ENCODE measurements around the gene HSD11B2. TPM values are rescaled to one million over a fixed set of nuclear protein-coding genes. Genes with fewer than 3 reads are reported as not detected.

The HSD11B2 gene
- total and polyA plus RNA-seq, 2 of the 8 experiments (the other 6 are each of a cell fraction or from before 2014, with no cell fraction given) = 28.7 to 32.9 TPM

- H4K91ac ChIP-seq (replicated peaks; ENCODE audit: insufficient read length, low read length) = no peak overlapping the region
- DNase-seq (ENCODE audit: low read depth in 1 of 2, low spot score in 2 of 2) = no peak
- no peak overlapping the region for H2AFZ ChIP-seq (ENCODE audit: low read length)
- H2AK5ac ChIP-seq (ENCODE audit: low read depth, low read length) = no peak overlapping the region
- no peak overlapping the region for H2BK15ac ChIP-seq (ENCODE audit: low read length)
- H4K5ac ChIP-seq (ENCODE audit: insufficient read length, low read depth, low read length) = no peak overlapping the region
- H3K9ac ChIP-seq (replicated peaks in 1 of 4; ENCODE audit: extremely low read depth in 1 of 4, low read depth in 3 of 4, low read length in 3 of 4) = no peak overlapping the region
- no peak overlapping the region for H4K8ac ChIP-seq (ENCODE audit: extremely low read depth, insufficient read depth, low read length)
- H2BK5ac ChIP-seq (ENCODE audit: low read depth, low read length) = no peak overlapping the region
- H3K4ac ChIP-seq (replicated peaks; ENCODE audit: insufficient read length, low read depth, low read length) = no peak overlapping the region
- no peak overlapping the region for H3K56ac ChIP-seq (replicated peaks; ENCODE audit: insufficient read length, low read depth, low read length)
- no peak for FAIRE-seq
- H2BK20ac ChIP-seq (ENCODE audit: low read length) = no peak overlapping the region
- no peaks in the 10 kb centered on the region for H3K9me3 ChIP-seq (ENCODE audit: insufficient read depth in 2 of 2, low read depth in 1 of 2, low read length in 1 of 2)
- 85% methylated on average over 4 of the region's 4 CpGs; no CpG with 5 or more reads in 1 of the 2 experiments for WGBS, 2 experiments (ENCODE audit: extremely low coverage in 1 of 2, insufficient coverage in 1 of 2, insufficient read length in 1 of 2, insufficient replicate concordance in 2 of 2, low coverage in 1 of 2, low lambda C conversion rate in 2 of 2, missing lambda C conversion rate in 1 of 2)
- peaks cover 0 to 12% (median 10%) of the 10 kb centered on the region in 4 experiments; a peak in 6 of 7 replicates for H3K4me1 ChIP-seq (replicated peaks in 1 of 4; ENCODE audit: control insufficient read depth in 3 of 4, insufficient read depth in 4 of 4, low read length in 3 of 4)
- no peaks in the 10 kb centered on the region for H3K23me2 ChIP-seq (ENCODE audit: low read depth, low read length)
- H4K20me1 ChIP-seq (replicated peaks in 1 of 2; ENCODE audit: control insufficient read depth in 1 of 2, insufficient read depth in 2 of 2, low read length in 2 of 2) = peaks cover 0 to 10% of the 10 kb centered on the region in 2 experiments
- no peak overlapping the region for H3K4me3 ChIP-seq (ENCODE audit: extremely low read depth in 1 of 4, insufficient read depth in 2 of 4, low read depth in 3 of 4, low read length in 4 of 4)
- ChIA-PET POLR2A (ENCODE audit: partially characterized antibody) (no interaction called here), CTCF (ENCODE audit: partially characterized antibody) (interaction anchor here (1.7 to 28.4 kb wide), 3 partner anchors 11 to 43 kb away, joined by 4 to 683 read pairs (median 25); partner anchors contain the start of gene ATP6V0D1)
- H3K36me3 ChIP-seq (ENCODE audit: control insufficient read depth in 2 of 4, insufficient read depth in 4 of 4, low read length in 3 of 4) = peaks cover 7 to 18% (median 9%) of the 10 kb centered on the region in 4 experiments; a peak in 7 of 8 replicates
- H3K27ac ChIP-seq (ENCODE audit: low read depth, low read length) = no peak overlapping the region; the same call in 1 of the 2 replicates
- H3K23ac ChIP-seq (ENCODE audit: insufficient read length) = no peak overlapping the region
- no peak overlapping the region for H2BK12ac ChIP-seq (ENCODE audit: low read depth, low read length)
- H3K79me2 ChIP-seq (ENCODE audit: control insufficient read depth in 1 of 2, insufficient read depth in 2 of 2, low read length in 2 of 2) = no peaks in the 10 kb centered on the region; a peak in 1 of 4 replicates
- H3K27me3 ChIP-seq (replicated peaks in 1 of 4; ENCODE audit: control insufficient read depth in 3 of 4, extremely low read depth in 1 of 4, insufficient read depth in 3 of 4, low read length in 3 of 4) = no peaks in the 10 kb centered on the region
- H2BK120ac ChIP-seq (replicated peaks; ENCODE audit: low read depth, low read length) = no peak overlapping the region
- H3K4me2 ChIP-seq (ENCODE audit: insufficient read depth in 1 of 2, low read depth in 2 of 2, low read length in 2 of 2) = no peak overlapping the region
- H3K14ac ChIP-seq (ENCODE audit: insufficient read length) = no peak overlapping the region
- H3K18ac ChIP-seq (ENCODE audit: extremely low read depth, low read length) = no peak overlapping the region
- peaks cover 4% of the 10 kb centered on the region; the same call in 1 of the 2 replicates for H3K79me1 ChIP-seq (ENCODE audit: low read depth, low read length)
- TF ChIP-seq POLR2AphosphoS5 (IDR thresholded peaks at IDR 0.05; ENCODE audit: low read depth, low read length) (no peak), MAFK (IDR thresholded peaks at IDR 0.05; ENCODE audit: low read depth, low read length) (no peak), TBP (IDR thresholded peaks at IDR 0.05; ENCODE audit: low read depth, low read length) (no peak)
Measured at GRCh38 chr16:67437513-67437912, 6.6 kb downstream of the HSD11B2 start.
